ENCODE measurements around the gene RAB11FIP3.
A peak's percentile ranks its signal among the peaks of the same experiment; 100 is the strongest.

RAB11FIP3 gene

DNA sequence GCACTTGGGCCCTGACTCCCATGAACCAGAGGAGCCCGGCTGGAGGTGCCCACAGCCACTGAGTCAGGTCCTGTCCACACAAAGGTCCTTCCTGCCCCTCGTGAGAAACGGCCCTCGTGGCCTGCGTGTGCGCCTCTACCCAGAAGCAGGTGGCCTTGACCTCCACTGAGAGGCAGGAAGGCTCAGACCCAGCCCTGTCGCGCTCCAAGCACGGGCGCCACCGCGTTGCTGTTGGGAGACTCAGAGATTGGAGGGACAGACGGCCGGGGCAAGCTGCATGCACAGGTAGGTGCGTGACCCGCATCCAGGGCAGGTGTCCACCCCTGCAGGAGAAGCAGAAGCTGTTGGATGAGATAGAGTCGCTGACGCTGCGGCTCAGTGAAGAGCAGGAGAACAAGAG is 94.0 kb downstream of the RAB11FIP3 start:
- DNase-seq (ENCODE audit: low read depth): no peak

DNA sequence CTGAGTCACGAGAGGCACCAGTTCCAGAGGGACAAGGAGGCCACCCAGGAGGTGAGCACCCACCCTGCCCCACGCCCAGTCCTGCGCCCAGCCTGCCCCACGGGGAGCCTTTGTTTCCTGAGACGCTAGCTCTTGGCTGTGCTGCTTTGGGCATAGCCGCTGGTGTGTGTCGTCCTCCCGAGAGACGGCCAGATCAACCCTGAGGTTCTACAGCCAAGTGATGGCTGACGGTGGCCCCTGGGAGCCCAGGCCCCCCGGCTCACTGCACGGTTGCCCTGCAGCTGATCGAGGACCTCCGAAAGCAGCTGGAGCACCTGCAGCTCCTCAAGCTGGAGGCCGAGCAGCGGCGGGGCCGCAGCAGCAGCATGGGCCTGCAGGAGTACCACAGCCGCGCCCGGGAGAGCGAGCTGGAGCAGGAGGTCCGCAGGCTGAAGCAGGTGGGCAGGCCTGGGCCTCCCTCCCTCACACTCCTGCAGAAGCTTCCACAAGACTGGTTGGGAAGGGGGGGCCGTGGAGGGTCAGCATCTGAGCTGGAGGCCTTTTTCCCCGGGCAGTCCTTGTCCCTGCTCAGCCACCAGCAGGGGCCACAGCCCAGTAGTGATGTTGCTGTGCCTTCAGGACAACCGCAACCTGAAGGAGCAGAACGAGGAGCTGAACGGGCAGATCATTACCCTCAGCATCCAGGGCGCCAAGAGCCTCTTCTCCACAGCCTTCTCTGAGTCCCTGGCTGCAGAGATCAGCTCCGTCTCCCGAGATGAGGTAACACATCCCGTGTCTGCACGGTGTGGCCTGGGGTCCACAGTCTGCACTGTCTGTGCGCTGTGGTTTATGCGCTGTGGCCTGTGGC is 94.6 kb downstream of the RAB11FIP3 start:
- no peak for DNase-seq (ENCODE audit: low read depth)

- no peak for DNase-seq (ENCODE audit: low read depth)
Measured at GRCh38 chr16:520847-521246, 95.4 kb downstream of the RAB11FIP3 start.

- no peak for DNase-seq (ENCODE audit: low read depth)
Measured at GRCh38 chr16:521381-522210, 96.1 kb downstream of the RAB11FIP3 start.

DNA sequence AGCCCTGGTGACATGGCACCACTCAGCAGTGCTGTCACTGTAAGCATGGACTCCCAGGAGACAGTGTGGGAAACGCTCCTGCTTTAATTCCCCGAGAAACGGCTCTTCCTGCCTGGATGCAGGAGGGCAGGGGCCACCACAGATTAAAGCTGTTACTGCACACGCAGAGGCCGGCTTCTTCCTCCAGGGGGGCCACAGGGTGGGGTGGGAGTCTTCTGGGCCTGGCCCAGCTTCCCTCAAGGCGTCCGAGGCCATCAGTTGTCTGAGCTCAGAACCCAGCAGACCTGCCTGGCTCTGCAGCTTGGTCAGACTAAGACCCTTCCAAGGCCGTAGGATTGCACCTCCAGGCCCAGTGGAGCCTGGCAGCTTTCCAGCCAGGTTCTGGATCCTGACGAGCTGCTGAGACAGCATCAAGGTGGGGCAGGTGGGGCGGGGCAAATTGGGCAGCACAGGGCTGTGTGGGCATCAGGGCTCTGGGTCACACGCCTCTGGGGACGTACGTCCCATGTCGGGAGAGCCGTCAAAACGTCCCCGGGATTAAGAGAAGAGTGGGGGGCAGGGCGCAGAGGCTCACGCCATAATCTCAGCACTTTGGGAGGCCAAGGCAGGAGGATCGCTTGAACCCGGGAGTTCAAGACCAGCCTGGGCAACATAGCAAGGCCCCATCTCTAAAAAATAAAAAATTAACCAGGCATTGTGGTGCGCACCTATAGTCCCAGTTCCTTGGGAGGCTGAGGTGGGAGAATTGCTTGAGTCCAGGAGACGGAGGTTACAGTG is 97.1 kb downstream of the RAB11FIP3 start:
- no peak for DNase-seq (ENCODE audit: low read depth)

- no peak for DNase-seq (ENCODE audit: low read depth)
Measured at GRCh38 chr16:523097-523741, 97.8 kb downstream of the RAB11FIP3 start.

DNA sequence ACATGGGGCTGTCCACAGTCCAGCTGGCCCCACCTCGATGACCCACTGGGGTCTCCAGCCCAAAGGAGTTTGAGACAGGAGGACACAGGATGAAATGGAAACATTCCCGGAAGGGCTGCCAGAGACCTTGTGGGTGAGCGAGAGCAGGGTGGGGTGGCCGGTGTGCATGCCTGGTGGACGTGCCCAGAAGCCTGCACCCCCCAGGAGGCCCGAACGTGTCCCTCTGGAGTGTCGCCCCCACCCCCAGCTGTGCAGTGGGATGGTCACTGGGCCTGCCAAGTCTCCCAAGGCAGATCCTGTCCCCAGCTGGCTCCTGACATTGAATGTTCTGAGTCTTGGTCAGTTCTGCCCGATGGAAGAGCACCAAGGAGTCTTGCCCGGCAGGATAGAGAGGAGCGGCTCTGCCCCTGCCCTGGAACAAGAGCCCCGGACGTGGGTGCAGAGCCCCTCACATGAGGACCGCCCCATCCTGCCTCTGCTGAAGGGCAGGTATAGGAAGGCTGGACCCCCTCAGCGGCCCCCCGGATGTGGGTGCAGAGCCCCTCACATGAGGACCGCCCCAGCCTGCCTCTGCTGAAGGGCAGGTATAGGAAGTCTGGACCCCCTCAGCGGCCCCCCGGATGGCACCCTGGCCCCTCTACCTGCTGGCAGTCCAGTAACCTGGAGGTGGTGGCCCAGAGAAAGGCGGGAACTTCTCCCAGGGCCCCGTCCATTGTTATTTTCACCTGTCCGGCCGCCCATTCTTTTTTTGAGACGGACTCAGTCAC is 99.0 kb downstream of the RAB11FIP3 start:
- DNase-seq (ENCODE audit: low read depth): no peak

DNA sequence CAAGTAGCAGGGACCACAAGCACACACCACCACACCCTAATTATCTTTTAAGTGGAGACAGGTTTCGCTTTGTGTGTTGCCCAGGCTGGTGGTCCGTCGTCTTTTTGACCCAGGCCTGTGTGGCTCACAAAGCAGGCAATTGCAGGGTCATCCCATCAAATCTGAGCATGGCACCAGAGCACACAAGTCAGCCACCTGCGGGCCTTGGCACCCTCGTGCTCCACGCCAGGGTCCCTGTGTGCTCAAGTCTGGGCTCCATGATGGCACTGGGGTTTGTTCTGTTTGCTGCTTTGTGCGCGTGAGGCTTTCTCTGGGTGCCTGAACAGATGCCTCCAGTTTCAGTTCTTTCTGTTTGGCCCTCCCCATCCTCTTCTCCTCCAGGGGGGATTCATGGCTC is 99.7 kb downstream of the RAB11FIP3 start:
- no peak for DNase-seq (ENCODE audit: low read depth)

GRCh38 chr16:525520-526180 is 100.2 kb downstream of the RAB11FIP3 start:
- peak; percentile 62 for DNase-seq (ENCODE audit: low read depth)

DNA sequence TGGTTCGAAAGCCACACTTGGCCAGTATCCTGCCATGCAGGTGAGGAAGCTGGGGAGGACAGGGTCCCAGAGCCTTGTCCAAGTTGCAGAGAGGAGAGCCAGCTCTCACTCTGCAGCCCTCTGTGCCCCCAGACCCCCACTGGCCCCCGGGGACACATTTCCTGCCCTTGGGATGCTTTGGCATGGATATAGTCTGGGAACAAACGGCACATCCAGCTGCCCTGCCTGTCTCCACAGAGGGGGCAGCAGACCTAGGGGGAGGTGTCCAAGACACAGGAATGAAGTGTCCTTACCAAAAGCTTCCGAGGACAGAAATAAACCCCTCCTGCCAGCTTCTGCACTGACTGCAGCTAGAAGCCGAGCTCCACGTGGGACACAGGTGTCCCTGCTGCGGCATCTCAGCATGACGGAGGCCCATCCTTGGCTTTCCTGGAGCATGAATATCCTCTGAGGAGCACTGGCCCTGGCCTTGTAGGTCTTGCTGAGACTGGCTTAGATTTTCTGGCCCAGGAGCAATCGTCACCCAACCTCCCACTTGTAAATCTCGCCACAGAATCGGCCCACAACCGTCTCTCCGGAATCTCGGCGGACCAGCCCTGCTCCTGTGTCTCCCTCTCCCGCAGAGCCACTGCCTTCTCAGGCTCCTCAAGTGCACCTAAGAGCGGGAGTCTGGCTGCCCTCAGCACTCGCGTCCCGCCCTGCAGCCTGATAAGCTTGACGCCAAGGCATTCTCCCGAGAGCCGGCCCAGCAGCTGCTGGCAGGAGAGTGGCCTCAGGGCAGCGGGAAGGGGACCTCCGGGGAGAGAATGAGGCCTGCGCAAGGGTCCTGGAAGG is 100.9 kb downstream of the RAB11FIP3 start:
- DNase-seq (ENCODE audit: low read depth): no peak

GRCh38 chr16:527015-527903 is 101.8 kb downstream of the RAB11FIP3 start, which contains the start of gene CAPN15:
CAPN15 (plus strand) TSS chr16:527712; CDS start chr16:546839, 19,127 bp downstream.
- DNase-seq (ENCODE audit: low read depth): peak; percentile 62

- DNase-seq (ENCODE audit: low read depth): peak; percentile 54
Measured at GRCh38 chr16:528111-529011, 102.9 kb downstream of the RAB11FIP3 start.

DNA sequence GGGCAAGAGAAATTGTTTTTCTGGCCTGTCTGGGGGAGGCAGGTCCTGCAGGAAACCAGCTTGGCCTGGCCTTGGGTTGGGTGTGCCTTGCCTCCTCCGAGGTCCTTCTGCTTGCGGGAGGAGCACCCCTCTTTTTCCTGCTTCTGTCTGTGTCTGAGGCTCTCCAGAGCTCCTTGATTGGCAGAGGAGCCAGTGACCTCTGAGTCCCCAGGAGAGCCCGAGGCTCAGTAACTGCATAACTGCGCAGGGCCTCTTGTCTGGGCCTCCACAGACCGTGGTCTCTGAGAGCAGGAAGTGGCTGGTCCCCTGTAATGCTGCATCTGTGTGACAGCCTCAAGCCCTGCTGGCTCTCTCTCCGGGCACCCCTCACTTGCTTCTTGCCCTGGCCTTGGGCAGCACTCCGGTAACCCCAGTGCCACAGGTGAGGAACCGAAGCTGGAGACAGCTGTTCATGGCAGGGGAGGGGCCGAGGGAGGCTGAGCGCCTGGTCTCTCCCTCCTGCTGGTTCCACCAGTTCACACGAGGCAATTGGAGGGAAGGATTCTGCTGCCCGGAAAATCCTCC is 103.6 kb downstream of the RAB11FIP3 start:
- DNase-seq (ENCODE audit: low read depth): no peak

- DNase-seq (ENCODE audit: low read depth): no peak
Measured at GRCh38 chr16:530111-530817, 104.8 kb downstream of the RAB11FIP3 start.

DNA sequence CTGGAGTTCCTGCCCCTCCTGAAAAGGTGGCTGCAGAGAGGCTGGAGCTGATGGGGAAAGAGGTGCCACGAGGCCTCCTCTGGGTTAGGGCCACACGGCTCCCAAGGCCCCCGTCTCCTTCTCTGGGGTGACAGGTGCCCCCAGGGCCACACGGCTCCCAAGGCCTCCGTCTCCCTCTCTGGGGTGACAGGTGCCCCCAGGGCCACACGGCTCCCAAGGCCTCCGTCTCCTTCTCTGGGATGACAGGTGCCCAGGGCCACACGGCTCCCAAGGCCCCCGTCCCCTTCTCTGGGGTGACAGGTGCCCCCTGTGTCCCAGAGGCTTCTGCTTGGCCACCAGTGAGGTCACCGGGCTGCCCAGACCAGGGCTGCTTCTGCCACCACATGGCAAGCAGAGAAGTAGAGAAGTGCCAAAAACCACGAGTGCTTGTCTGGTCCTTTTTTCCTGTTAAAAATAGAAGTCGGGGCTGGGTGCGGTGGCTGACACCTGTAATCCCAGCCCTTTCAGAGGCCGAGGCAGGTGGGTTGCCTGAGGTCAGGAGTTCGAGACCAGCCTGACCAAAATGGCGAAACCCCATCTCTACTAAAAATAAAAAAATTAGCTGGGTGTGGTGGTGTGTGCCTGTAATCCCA is 106.2 kb downstream of the RAB11FIP3 start:
- no peak for DNase-seq (ENCODE audit: low read depth)
